Peyer's patch (tissue), 4 donors: ENCODE results near the gene ZNF628. TPM values are rescaled to one million over a fixed set of nuclear protein-coding genes. Genes with fewer than 3 reads are reported as not detected.
A peak's percentile ranks its signal among the peaks of the same experiment; 100 is the strongest.

ENCODE experiments used
- DNase-seq, 3 donors: peaks; one replicate each; pipeline ENCODE4 v3.0.0-alpha.2; 2017 to 2019
- H3K27ac ChIP-seq, 4 donors: fragments of 200-600 bp; sonication (generic); one replicate each; pipeline ENCODE4 v1.5.1; 2016 to 2019
- H3K27me3 ChIP-seq, 2 donors: fragments of 200-600 bp; sonication (generic); one replicate each; pipeline ENCODE4 v1.5.1; 2019
- H3K36me3 ChIP-seq, 3 donors: fragments of 200-600 bp; sonication (generic); one replicate each; pipeline ENCODE4 v1.5.1; 2016 to 2019
- H3K4me1 ChIP-seq, 4 donors: fragments of 200-600 bp; sonication (generic); one replicate each; pipeline ENCODE4 v1.5.1; 2016 to 2019
- H3K4me3 ChIP-seq, 4 donors: fragments of 200-600 bp; sonication (generic); 1 replicate in 3 of 4; 2 replicates in 1 of 4; pipeline ENCODE4 v1.5.1; 2016 to 2019; ENCODE audit warnings: mild to moderate bottlenecking in 1 of 4
- H3K9me3 ChIP-seq, 4 donors: fragments of 200-600 bp; sonication (generic); one replicate each; pipeline ENCODE4 v1.5.1; 2016 to 2019; ENCODE audit warnings: mild to moderate bottlenecking in 1 of 4
- POLR2A ChIP-seq, 2 donors: fragments of 450-650 bp; IDR thresholded peaks; one replicate each; pipeline ENCODE4 v1.5.1; 2017; ENCODE audit warnings: antibody characterized with exemption in 2 of 2, mild to moderate bottlenecking in 2 of 2, moderate library complexity in 2 of 2
- total RNA-seq, 4 donors: library from RNA; depleted of rRNA; stranded (reverse); fragments of >200 nt; gene quantifications; one replicate each; pipeline ENCODE4 v1.1.0, GENCODE V29; 2016
- TF ChIP-seq, protein P1 (sequence below), 6 experiments: fragments of 450-650 bp in 4 of 6; fragments of 200-600 bp in 2 of 6; sonication (generic) in 1 of 6; IDR thresholded peaks; one replicate each; pipeline ENCODE4 v1.5.1; 2017 to 2019; ENCODE audit warnings: antibody characterized with exemption in 6 of 6, mild to moderate bottlenecking in 3 of 6, moderate library complexity in 1 of 6

The ZNF628 gene
- total RNA-seq, 4 donors from 2014 or later: 10.1 to 47.0 (median 15.5) TPM

DNA sequence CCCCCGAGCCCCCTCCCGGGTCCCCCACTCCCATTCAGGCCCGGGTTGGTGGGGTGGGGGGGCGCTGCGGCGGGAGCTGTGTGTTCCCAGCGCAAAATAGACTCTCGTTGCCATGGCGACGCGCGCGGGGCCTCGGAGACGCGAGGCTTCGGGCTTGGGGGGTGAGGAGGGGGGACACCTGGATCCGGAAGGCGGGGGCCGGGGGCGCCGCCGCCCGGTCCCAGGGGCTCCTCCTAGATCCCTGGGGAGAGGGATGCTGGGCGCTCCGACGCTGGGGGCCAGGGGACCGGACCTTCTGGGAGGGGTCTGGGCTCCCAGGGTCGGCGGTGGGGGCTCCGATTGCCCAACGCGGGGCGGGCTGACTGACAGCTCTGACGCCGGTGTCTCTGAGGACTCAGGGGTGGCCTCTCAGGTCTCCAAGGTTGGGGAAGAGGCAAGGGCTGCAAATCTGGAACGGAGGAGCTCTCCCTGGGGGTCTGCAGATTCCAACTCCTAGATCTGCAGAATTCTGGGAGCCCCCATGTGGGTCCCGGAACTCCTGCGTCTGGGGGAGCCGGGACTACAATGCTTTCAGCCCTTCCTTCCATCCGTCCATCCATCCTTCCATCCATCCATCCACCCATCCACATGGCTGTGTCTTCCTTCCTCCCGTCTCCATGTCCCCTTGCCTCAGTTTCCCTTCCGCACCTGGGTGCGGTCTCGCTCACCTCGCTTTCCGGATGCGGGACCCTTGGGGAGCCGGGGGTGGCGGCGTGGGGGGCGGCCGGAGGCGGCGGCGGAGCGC lies 24.3 kb upstream of the ZNF628 start:
- Histone ChIP-seq H3K9me3 (no peaks in the 10 kb centered on the region), H3K27ac (no peak overlapping the region), H3K4me3 (peak overlapping the region in 2 of 4 donors; percentile 2 to 41), H3K36me3 (peaks cover 0 to 17% (median 0%) of the 10 kb centered on the region in 3 donors), H3K4me1 (peaks cover 0 to 24% (median 9%) of the 10 kb centered on the region in 4 donors), H3K27me3 (peaks cover 0 to 26% of the 10 kb centered on the region in 2 donors)
- TF ChIP-seq, protein P1, sequence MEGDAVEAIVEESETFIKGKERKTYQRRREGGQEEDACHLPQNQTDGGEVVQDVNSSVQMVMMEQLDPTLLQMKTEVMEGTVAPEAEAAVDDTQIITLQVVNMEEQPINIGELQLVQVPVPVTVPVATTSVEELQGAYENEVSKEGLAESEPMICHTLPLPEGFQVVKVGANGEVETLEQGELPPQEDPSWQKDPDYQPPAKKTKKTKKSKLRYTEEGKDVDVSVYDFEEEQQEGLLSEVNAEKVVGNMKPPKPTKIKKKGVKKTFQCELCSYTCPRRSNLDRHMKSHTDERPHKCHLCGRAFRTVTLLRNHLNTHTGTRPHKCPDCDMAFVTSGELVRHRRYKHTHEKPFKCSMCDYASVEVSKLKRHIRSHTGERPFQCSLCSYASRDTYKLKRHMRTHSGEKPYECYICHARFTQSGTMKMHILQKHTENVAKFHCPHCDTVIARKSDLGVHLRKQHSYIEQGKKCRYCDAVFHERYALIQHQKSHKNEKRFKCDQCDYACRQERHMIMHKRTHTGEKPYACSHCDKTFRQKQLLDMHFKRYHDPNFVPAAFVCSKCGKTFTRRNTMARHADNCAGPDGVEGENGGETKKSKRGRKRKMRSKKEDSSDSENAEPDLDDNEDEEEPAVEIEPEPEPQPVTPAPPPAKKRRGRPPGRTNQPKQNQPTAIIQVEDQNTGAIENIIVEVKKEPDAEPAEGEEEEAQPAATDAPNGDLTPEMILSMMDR (IDR thresholded peaks at IDR 0.05): no peak
- no peak for TF ChIP-seq POLR2A (IDR thresholded peaks at IDR 0.05)
- DNase-seq: no peak

DNA sequence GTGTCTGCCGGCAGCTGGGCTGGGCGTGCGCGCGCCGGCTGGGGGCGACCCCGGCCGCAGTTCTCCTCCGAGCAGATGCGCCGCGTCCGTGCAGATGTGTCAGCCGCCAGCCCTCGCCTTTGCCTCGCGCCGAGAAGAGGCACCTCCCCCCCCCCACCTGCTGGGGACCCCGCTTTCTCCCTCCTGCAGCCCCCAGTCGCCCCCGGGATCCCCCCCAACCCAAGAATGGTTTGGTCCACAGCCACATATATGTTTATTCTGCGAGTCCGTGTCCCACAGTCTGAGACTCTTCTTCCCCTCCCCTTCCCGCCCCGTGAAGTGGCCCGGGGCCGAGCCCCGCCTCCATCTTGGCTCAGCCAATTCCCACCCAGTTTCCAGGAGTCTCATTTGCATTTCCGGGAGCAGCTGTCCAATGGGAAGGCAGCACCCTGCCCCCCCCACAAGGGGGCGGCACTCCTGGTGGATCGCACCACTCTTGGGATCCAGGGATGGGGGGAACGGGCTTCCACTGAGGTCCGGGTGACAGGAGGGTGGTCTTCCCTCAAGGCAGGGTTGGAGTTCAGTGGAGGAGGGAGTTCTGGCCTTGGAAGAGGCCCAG lies 23.6 kb upstream of the ZNF628 start:
- Histone ChIP-seq H3K36me3 (peaks cover 0 to 17% (median 0%) of the 10 kb centered on the region in 3 donors), H3K9me3 (no peaks in the 10 kb centered on the region), H3K4me1 (peaks cover 0 to 24% (median 9%) of the 10 kb centered on the region in 4 donors), H3K27me3 (peaks cover 0 to 26% of the 10 kb centered on the region in 2 donors), H3K4me3 (peak overlapping the region in 2 of 4 donors; percentile 2 to 22), H3K27ac (no peak overlapping the region)
- DNase-seq: peak in 2 of 3 donors; percentile 56 to 67
- TF ChIP-seq, protein P1 (IDR thresholded peaks at IDR 0.05): no peak
- TF ChIP-seq POLR2A (IDR thresholded peaks at IDR 0.05): no peak

DNA sequence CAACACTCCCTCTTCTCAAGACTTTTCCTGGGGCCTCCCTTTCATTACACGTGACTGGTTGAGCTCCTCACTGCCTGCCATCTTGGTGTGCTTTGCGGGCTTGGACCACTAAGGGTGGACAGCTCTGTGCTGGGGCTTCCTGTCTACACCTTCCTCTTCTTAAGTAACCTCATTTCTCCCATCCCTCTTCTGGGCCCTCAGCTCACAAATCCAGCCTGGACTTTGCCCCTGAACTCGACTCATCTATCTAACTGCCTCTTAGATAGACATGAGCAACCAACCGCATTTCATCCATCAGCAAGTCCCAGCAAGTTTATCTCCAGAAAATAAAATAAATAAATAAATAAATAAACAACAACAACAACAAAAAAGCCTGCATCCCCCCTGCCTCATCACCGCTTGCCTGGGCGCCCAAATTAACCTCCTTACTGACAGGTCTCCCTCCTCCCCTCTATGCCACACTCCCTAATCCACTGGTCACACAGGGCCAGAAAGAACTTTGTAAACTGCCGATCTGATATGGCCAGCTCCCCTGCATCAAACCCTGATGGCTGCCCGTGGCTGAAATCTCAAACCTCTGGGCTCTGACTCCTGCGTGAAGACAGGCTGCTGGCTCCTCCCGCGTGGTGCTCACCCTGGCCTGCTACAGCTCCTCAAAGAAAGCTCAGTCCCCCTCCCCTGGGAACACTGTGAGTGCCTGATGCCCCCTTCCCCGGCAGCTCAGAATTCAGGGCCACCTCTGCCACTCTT lies 22.7 kb upstream of the ZNF628 start:
- Histone ChIP-seq H3K27ac (no peak overlapping the region), H3K9me3 (no peaks in the 10 kb centered on the region), H3K4me3 (no peak overlapping the region), H3K4me1 (peaks cover 0 to 24% (median 9%) of the 10 kb centered on the region in 4 donors), H3K27me3 (peaks cover 0 to 26% of the 10 kb centered on the region in 2 donors), H3K36me3 (peaks cover 0 to 17% (median 0%) of the 10 kb centered on the region in 3 donors)
- DNase-seq: no peak
- TF ChIP-seq, protein P1 (IDR thresholded peaks at IDR 0.05): no peak
- no peak for TF ChIP-seq POLR2A (IDR thresholded peaks at IDR 0.05)

DNA sequence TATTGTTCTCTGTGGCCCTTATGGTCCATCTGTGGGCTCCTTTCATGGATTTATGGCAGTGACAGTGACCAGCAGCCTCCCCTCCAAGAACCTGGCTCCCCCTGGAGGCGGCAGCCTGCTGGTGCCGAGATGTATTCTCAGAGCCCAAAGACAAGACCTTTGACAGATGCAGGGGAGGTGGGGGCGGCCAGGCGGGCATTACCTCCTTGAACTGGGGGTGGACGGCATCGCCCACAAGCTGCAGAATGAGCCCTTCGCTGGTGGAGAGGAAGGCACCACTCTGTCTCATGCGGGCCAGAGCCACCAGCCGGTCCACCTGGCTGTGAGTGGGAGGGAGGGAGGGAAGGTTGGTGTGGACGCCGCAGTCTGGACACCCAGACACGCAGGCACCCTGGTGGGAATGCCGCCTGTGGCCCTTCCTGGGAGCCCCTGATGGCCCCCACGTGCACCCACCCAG lies 21.6 kb upstream of the ZNF628 start:
- peaks cover 0 to 21% of the 10 kb centered on the region in 2 donors for H3K27me3 ChIP-seq
- TF ChIP-seq POLR2A (IDR thresholded peaks at IDR 0.05): no peak
- TF ChIP-seq, protein P1 (IDR thresholded peaks at IDR 0.05): peak in 4 of 6 experiments; percentile 42 to 53 (median 50)
- no peaks in the 10 kb centered on the region for H3K9me3 ChIP-seq
- H3K27ac ChIP-seq: no peak overlapping the region
- DNase-seq: no peak
- H3K36me3 ChIP-seq: peaks cover 0 to 17% (median 0%) of the 10 kb centered on the region in 3 donors
- peaks cover 0 to 31% (median 9%) of the 10 kb centered on the region in 4 donors for H3K4me1 ChIP-seq
- no peak overlapping the region for H3K4me3 ChIP-seq

DNA sequence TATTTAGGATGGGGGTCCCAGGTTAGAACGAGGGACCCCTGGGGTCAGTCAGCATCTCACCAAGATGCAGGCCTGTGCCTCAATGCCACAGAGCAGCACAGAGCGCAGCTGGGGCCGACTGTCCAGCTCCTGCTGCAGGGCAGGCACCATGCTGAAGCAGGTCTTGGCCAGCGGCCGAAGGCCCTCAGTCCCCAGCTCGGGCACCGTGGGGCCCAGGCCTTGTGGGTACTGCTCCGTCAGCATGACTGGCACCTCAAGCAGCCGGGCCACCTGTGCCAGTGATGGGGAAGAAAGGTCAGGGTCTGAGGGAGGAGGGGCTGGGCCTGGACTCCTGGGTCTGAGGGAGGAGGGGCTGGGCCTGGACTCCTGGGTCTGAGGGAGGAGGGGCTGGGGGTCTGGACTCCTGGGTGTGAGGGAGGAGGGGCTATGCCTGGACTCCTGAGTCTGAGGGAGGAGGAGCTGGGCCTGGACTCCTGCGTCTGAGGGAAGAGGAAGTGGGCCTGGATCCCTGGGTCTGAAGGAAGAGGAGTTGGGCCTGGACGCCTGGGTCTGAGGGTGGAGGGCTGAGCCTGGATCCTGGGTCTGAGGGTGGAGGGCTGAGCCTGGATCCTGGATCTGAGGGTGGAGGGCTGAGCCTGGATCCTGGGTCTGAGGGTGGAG lies 20.7 kb upstream of the ZNF628 start:
- H3K4me3 ChIP-seq: no peak overlapping the region
- no peaks in the 10 kb centered on the region for H3K9me3 ChIP-seq
- peaks cover 0 to 20% of the 10 kb centered on the region in 2 donors for H3K27me3 ChIP-seq
- peaks cover 0 to 17% (median 0%) of the 10 kb centered on the region in 3 donors for H3K36me3 ChIP-seq
- no peak for DNase-seq
- TF ChIP-seq POLR2A (IDR thresholded peaks at IDR 0.05): no peak
- TF ChIP-seq, protein P1 (IDR thresholded peaks at IDR 0.05): no peak
- H3K27ac ChIP-seq: no peak overlapping the region
- peaks cover 0 to 37% (median 9%) of the 10 kb centered on the region in 4 donors for H3K4me1 ChIP-seq
